Measurements from ENCODE around the gene TRDMT1.

Gene TRDMT1

GRCh38 chr10:17195083-17195482, 6.4 kb downstream of the TRDMT1 start:
- no peak overlapping the region for H3K27ac ChIP-seq (ENCODE audit: low read depth, low read length, severe bottlenecking)
- H3K9me3 ChIP-seq (ENCODE audit: control insufficient read depth, low read length), result peaks cover 11% of the 10 kb centered on the region
- H3K4me1 ChIP-seq (ENCODE audit: control insufficient read depth, insufficient read depth, low read length, poor library complexity, severe bottlenecking), result peaks cover 13% of the 10 kb centered on the region
- WGBS, 2 experiments (ENCODE audit: insufficient coverage in 2 of 2), result 0 to 92% methylated on average over 1 to 2 of the region's 5 CpGs
- no peak overlapping the region for H3K4me3 ChIP-seq (ENCODE audit: extremely low read depth, insufficient read depth, low read length, poor library complexity, severe bottlenecking)
- no peaks in the 10 kb centered on the region for H3K36me3 ChIP-seq (ENCODE audit: control insufficient read depth, insufficient read depth, low read length)

- Histone ChIP-seq H3K9me3 (ENCODE audit: control insufficient read depth, low read length) (peaks cover 6% of the 10 kb centered on the region), H3K4me1 (ENCODE audit: control insufficient read depth, insufficient read depth, low read length, poor library complexity, severe bottlenecking) (no peaks in the 10 kb centered on the region), H3K4me3 (ENCODE audit: extremely low read depth, insufficient read depth, low read length, poor library complexity, severe bottlenecking) (no peak overlapping the region), H3K27ac (ENCODE audit: low read depth, low read length, severe bottlenecking) (no peak overlapping the region), H3K36me3 (ENCODE audit: control insufficient read depth, insufficient read depth, low read length) (no peaks in the 10 kb centered on the region)
- 86 to 93% methylated on average over 1 to 2 of the region's 2 CpGs for WGBS, 2 experiments (ENCODE audit: insufficient coverage in 2 of 2)
Measured at GRCh38 chr10:17190602-17191001, 10.9 kb downstream of the TRDMT1 start.

DNA sequence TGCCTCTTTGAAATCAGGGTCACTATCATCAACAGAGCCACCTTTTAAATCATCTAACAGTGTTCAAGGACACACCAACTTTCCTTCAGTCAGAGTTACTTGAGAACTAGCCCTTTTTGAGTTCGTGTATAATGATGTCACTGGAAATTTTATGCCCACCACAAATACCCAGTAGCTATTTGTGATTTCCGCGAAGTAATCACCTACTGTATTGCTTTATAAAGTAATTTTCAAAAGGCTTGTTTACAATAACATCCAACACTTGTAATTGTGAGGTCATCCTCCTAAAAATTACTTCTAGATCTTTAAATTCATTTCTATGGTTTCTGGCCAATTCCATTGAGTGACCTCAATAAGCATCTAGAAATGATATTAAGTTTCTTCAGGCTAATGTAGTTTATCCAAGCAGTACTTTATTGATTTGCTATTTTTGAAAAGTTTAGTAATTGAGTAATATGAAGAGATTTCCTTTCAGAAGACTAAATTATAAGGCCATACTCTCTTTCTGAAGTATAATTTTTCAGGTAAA, 12.8 kb downstream of the TRDMT1 start:
- no CpG with 5 or more reads among the region's 3 CpGs for WGBS, 2 experiments (ENCODE audit: insufficient coverage in 2 of 2)
- Histone ChIP-seq H3K4me3 (ENCODE audit: extremely low read depth, insufficient read depth, low read length, poor library complexity, severe bottlenecking) (no peak overlapping the region), H3K36me3 (ENCODE audit: control insufficient read depth, insufficient read depth, low read length) (no peaks in the 10 kb centered on the region), H3K9me3 (ENCODE audit: control insufficient read depth, low read length) (no peaks in the 10 kb centered on the region), H3K27ac (ENCODE audit: low read depth, low read length, severe bottlenecking) (no peak overlapping the region), H3K4me1 (ENCODE audit: control insufficient read depth, insufficient read depth, low read length, poor library complexity, severe bottlenecking) (no peaks in the 10 kb centered on the region)

DNA sequence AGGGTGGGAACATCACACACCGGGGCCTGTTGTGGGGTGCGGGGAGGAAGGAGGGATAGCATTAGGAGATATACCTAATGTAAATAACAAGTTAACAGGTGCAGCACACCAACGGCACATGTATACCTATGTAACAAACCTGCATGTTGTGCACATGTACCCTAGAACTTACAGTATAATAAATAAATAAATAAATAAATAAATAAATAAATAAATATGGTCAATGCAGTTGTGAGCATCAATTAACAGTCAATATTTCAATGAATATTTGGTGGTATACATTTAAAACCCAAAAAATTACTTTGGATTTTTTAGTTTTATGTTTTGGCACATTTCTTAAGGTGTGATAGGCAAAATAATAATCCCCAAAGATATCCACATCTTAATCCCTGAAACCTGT, 15.6 kb downstream of the TRDMT1 start:
- Histone ChIP-seq H3K36me3 (ENCODE audit: control insufficient read depth, insufficient read depth, low read length) (no peaks in the 10 kb centered on the region), H3K4me3 (ENCODE audit: extremely low read depth, insufficient read depth, low read length, poor library complexity, severe bottlenecking) (no peak overlapping the region), H3K4me1 (ENCODE audit: control insufficient read depth, insufficient read depth, low read length, poor library complexity, severe bottlenecking) (no peaks in the 10 kb centered on the region), H3K9me3 (ENCODE audit: control insufficient read depth, low read length) (no peaks in the 10 kb centered on the region), H3K27ac (ENCODE audit: low read depth, low read length, severe bottlenecking) (no peak overlapping the region)
- no CpG with 5 or more reads among the region's 3 CpGs for WGBS, 2 experiments (ENCODE audit: insufficient coverage in 2 of 2)

DNA sequence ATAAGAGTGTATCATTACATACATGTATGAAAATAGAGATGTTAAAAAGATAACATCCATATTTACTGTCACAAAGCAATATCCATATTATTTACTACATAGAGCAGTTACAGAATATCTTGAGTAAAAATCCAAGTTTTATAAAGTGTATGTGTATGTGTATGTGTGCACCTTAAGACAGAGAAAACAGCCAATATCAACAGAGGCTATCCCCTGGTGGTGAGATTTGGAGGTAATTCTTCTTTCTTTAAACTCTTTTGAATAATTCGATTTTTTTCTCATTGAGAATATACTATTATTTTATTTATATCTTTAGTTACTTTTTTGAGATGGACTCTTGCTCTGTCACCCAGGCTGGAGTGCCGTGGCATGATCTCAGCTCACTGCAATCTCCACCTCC, 18.4 kb downstream of the TRDMT1 start:
- H3K4me1 ChIP-seq (ENCODE audit: control insufficient read depth, insufficient read depth, low read length, poor library complexity, severe bottlenecking), result no peaks in the 10 kb centered on the region
- 100% methylated on average over 1 of the region's 2 CpGs; no CpG with 5 or more reads in 1 of the 2 experiments for WGBS, 2 experiments (ENCODE audit: insufficient coverage in 2 of 2)
- H3K9me3 ChIP-seq (ENCODE audit: control insufficient read depth, low read length), result no peaks in the 10 kb centered on the region
- no peaks in the 10 kb centered on the region for H3K36me3 ChIP-seq (ENCODE audit: control insufficient read depth, insufficient read depth, low read length)
- H3K27ac ChIP-seq (ENCODE audit: low read depth, low read length, severe bottlenecking), result no peak overlapping the region
- H3K4me3 ChIP-seq (ENCODE audit: extremely low read depth, insufficient read depth, low read length, poor library complexity, severe bottlenecking), result no peak overlapping the region

- H3K36me3 ChIP-seq (ENCODE audit: control insufficient read depth, insufficient read depth, low read length), result no peaks in the 10 kb centered on the region
- H3K27ac ChIP-seq (ENCODE audit: low read depth, low read length, severe bottlenecking), result no peak overlapping the region
- H3K9me3 ChIP-seq (ENCODE audit: control insufficient read depth, low read length), result no peaks in the 10 kb centered on the region
- WGBS, 2 experiments (ENCODE audit: insufficient coverage in 2 of 2), result 100% methylated on average over 2 of the region's 3 CpGs
- H3K4me1 ChIP-seq (ENCODE audit: control insufficient read depth, insufficient read depth, low read length, poor library complexity, severe bottlenecking), result no peaks in the 10 kb centered on the region
- no peak overlapping the region for H3K4me3 ChIP-seq (ENCODE audit: extremely low read depth, insufficient read depth, low read length, poor library complexity, severe bottlenecking)
Measured at GRCh38 chr10:17181751-17182150, 19.7 kb downstream of the TRDMT1 start.

- H3K36me3 ChIP-seq (ENCODE audit: control insufficient read depth, insufficient read depth, low read length), result no peaks in the 10 kb centered on the region
- H3K9me3 ChIP-seq (ENCODE audit: control insufficient read depth, low read length), result no peaks in the 10 kb centered on the region
- no peak overlapping the region for H3K27ac ChIP-seq (ENCODE audit: low read depth, low read length, severe bottlenecking)
- no peaks in the 10 kb centered on the region for H3K4me1 ChIP-seq (ENCODE audit: control insufficient read depth, insufficient read depth, low read length, poor library complexity, severe bottlenecking)
- H3K4me3 ChIP-seq (ENCODE audit: extremely low read depth, insufficient read depth, low read length, poor library complexity, severe bottlenecking), result no peak overlapping the region
- WGBS, 2 experiments (ENCODE audit: insufficient coverage in 2 of 2), result 84 to 90% methylated on average over 3 of the region's 5 CpGs
Measured at GRCh38 chr10:17181110-17181509, 20.4 kb downstream of the TRDMT1 start.

GRCh38 chr10:17179002-17179401, 22.5 kb downstream of the TRDMT1 start:
- no peak overlapping the region for H3K4me3 ChIP-seq (ENCODE audit: extremely low read depth, insufficient read depth, low read length, poor library complexity, severe bottlenecking)

GRCh38 chr10:17178006-17178405, 23.5 kb downstream of the TRDMT1 start:
- no CpG with 5 or more reads among the region's 1 CpG for WGBS, 2 experiments (ENCODE audit: insufficient coverage in 2 of 2)
- H3K9me3 ChIP-seq (ENCODE audit: control insufficient read depth, low read length), result no peaks in the 10 kb centered on the region

More at GRCh38 chr10:17179002-17179401, 22.5 kb downstream of the TRDMT1 start:
- Histone ChIP-seq H3K27ac (ENCODE audit: low read depth, low read length, severe bottlenecking) (no peak overlapping the region), H3K4me1 (ENCODE audit: control insufficient read depth, insufficient read depth, low read length, poor library complexity, severe bottlenecking) (peaks cover 8% of the 10 kb centered on the region), H3K9me3 (ENCODE audit: control insufficient read depth, low read length) (no peaks in the 10 kb centered on the region), H3K36me3 (ENCODE audit: control insufficient read depth, insufficient read depth, low read length) (no peaks in the 10 kb centered on the region)
- WGBS, 2 experiments (ENCODE audit: insufficient coverage in 2 of 2), result no CpG with 5 or more reads among the region's 3 CpGs

GRCh38 chr10:17177014-17177413, 24.5 kb downstream of the TRDMT1 start:
- 67% methylated on average over 1 of the region's 1 CpG; no CpG with 5 or more reads in 1 of the 2 experiments for WGBS, 2 experiments (ENCODE audit: insufficient coverage in 2 of 2)

More at GRCh38 chr10:17178006-17178405, 23.5 kb downstream of the TRDMT1 start:
- peaks cover 8% of the 10 kb centered on the region for H3K4me1 ChIP-seq (ENCODE audit: control insufficient read depth, insufficient read depth, low read length, poor library complexity, severe bottlenecking)
- H3K36me3 ChIP-seq (ENCODE audit: control insufficient read depth, insufficient read depth, low read length), result no peaks in the 10 kb centered on the region
- no peak overlapping the region for H3K27ac ChIP-seq (ENCODE audit: low read depth, low read length, severe bottlenecking)
- no peak overlapping the region for H3K4me3 ChIP-seq (ENCODE audit: extremely low read depth, insufficient read depth, low read length, poor library complexity, severe bottlenecking)

GRCh38 chr10:17176091-17176490, 25.4 kb downstream of the TRDMT1 start:
- Histone ChIP-seq H3K27ac (ENCODE audit: low read depth, low read length, severe bottlenecking) (no peak overlapping the region), H3K4me1 (ENCODE audit: control insufficient read depth, insufficient read depth, low read length, poor library complexity, severe bottlenecking) (peaks cover 8% of the 10 kb centered on the region), H3K36me3 (ENCODE audit: control insufficient read depth, insufficient read depth, low read length) (no peaks in the 10 kb centered on the region), H3K9me3 (ENCODE audit: control insufficient read depth, low read length) (no peaks in the 10 kb centered on the region), H3K4me3 (ENCODE audit: extremely low read depth, insufficient read depth, low read length, poor library complexity, severe bottlenecking) (no peak overlapping the region)

More at GRCh38 chr10:17177014-17177413, 24.5 kb downstream of the TRDMT1 start:
- H3K4me1 ChIP-seq (ENCODE audit: control insufficient read depth, insufficient read depth, low read length, poor library complexity, severe bottlenecking), result peaks cover 8% of the 10 kb centered on the region
- H3K9me3 ChIP-seq (ENCODE audit: control insufficient read depth, low read length), result no peaks in the 10 kb centered on the region
- no peaks in the 10 kb centered on the region for H3K36me3 ChIP-seq (ENCODE audit: control insufficient read depth, insufficient read depth, low read length)
- no peak overlapping the region for H3K4me3 ChIP-seq (ENCODE audit: extremely low read depth, insufficient read depth, low read length, poor library complexity, severe bottlenecking)
- H3K27ac ChIP-seq (ENCODE audit: low read depth, low read length, severe bottlenecking), result no peak overlapping the region

All from mesodermal cell (in vitro differentiated cells).